Nephron progenitor cell (in vitro differentiated cells): ENCODE measurements around the gene NEB.

Source experiments
- DNase-seq: peaks from one replicate; pipeline ENCODE4 v3.0.0; 2021
- H3K27ac Mint-ChIP-seq: 2 replicates; pipeline ENCODE4 v1.8.0; 2021; ENCODE audit warnings: mild to moderate bottlenecking, moderate library complexity, mixed read lengths
- H3K27me3 Mint-ChIP-seq: 2 replicates; pipeline ENCODE4 v1.8.0; 2021; ENCODE audit warnings: mild to moderate bottlenecking, low read depth, mixed read lengths; ENCODE audit not compliant: poor library complexity
- H3K36me3 Mint-ChIP-seq: 2 replicates; pipeline ENCODE4 v1.8.0; 2021; ENCODE audit warnings: low read depth, mixed read lengths
- H3K4me1 Mint-ChIP-seq: 2 replicates; pipeline ENCODE4 v1.8.0; 2021; ENCODE audit warnings: mixed read lengths
- H3K4me3 Mint-ChIP-seq: 2 replicates; pipeline ENCODE4 v1.8.0; 2021; ENCODE audit warnings: mild to moderate bottlenecking, moderate library complexity, mixed read lengths
- H3K9me3 Mint-ChIP-seq: 2 replicates; pipeline ENCODE4 v1.8.0; 2021; ENCODE audit warnings: mild to moderate bottlenecking, moderate library complexity, mixed read lengths
- TF ChIP-seq, protein P1 (sequence below): fragments of 200-600 bp; sonication (generic); IDR thresholded peaks from 2 replicates; pipeline ENCODE4 v1.5.0; 2021; ENCODE audit warnings: antibody characterized with exemption

NEB gene

DNA sequence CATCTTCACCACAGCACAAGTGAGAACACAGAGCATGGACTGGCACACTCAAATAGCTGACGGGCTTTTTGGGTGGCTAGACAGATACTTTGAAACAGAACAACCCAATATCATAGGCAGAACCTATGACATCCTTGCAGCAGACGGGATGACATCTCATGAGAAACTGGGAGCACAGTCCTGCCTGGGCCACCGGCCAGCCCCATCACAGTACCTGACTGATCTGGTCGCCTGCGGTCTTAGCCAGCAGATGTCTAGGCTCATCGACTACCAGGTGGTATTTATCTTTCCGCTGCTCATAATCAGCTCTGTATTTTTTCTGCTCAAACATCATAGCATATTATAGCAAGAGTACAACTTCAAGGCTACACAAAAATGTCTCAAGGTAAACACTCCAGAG lies 200.3 kb downstream of the NEB start:
- TF ChIP-seq, protein P1, sequence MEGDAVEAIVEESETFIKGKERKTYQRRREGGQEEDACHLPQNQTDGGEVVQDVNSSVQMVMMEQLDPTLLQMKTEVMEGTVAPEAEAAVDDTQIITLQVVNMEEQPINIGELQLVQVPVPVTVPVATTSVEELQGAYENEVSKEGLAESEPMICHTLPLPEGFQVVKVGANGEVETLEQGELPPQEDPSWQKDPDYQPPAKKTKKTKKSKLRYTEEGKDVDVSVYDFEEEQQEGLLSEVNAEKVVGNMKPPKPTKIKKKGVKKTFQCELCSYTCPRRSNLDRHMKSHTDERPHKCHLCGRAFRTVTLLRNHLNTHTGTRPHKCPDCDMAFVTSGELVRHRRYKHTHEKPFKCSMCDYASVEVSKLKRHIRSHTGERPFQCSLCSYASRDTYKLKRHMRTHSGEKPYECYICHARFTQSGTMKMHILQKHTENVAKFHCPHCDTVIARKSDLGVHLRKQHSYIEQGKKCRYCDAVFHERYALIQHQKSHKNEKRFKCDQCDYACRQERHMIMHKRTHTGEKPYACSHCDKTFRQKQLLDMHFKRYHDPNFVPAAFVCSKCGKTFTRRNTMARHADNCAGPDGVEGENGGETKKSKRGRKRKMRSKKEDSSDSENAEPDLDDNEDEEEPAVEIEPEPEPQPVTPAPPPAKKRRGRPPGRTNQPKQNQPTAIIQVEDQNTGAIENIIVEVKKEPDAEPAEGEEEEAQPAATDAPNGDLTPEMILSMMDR = no peak
- no peak for DNase-seq
- Mint-ChIP-seq H3K27me3 (peaks cover 5% of the 10 kb centered on the region), H3K9me3 (no peaks in the 10 kb centered on the region), H3K36me3 (no peaks in the 10 kb centered on the region), H3K4me3 (no peak overlapping the region), H3K27ac (no peak overlapping the region), H3K4me1 (no peaks in the 10 kb centered on the region)

DNA sequence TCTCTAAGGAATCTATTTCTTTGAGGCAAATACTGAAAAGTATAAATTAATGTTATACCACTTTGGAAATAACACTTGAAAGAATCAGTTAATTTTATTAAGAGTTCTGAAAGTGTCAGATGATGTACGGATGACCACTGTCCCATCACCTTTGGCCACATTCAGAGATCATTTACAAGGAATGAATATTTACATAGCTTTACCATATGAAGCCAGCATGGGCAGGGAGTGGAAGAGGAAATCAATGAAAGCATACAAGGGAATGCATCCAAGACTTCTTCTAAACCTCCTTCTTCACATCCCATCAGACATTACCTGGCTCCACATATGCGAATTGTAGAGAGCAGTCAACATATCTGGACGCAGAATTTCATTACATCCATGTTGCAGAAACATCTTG lies 201.1 kb downstream of the NEB start:
- H3K27ac Mint-ChIP-seq = no peak overlapping the region
- no peaks in the 10 kb centered on the region for H3K36me3 Mint-ChIP-seq
- H3K4me3 Mint-ChIP-seq = no peak overlapping the region
- H3K4me1 Mint-ChIP-seq = no peaks in the 10 kb centered on the region
- peaks cover 5% of the 10 kb centered on the region for H3K27me3 Mint-ChIP-seq
- H3K9me3 Mint-ChIP-seq = no peaks in the 10 kb centered on the region
- DNase-seq = no peak
- TF ChIP-seq, protein P1 = no peak

DNA sequence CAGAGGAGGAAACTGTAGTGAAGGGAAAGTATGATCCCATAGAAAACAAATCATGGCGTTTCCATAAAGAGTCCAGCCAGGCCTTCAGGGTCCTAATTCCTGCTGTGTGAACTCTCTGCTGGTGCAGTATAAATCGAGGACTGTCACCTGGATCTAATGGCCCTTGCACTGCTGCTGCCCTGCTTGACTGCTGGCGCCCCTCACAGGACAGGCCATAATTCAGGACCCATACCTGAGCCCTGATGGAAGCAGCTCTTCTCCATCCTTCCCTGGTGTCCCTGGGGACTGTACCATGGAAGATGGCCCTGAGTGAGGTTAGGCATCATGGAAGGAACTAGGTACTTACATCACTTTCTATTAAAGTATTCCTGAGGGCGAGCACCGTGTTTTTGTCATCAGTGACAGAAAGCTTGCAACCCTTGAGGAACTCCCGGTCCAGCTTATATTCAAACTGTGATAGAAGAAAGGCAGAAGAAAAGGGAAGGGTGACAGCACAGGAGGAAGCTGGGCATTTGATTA lies 207.6 kb downstream of the NEB start:
- H3K27me3 Mint-ChIP-seq = peaks cover 5% of the 10 kb centered on the region
- H3K4me1 Mint-ChIP-seq = peaks cover 7% of the 10 kb centered on the region
- no peak overlapping the region for H3K27ac Mint-ChIP-seq
- no peaks in the 10 kb centered on the region for H3K36me3 Mint-ChIP-seq
- no peak for DNase-seq
- TF ChIP-seq, protein P1 = no peak
- H3K4me3 Mint-ChIP-seq = no peak overlapping the region
- no peaks in the 10 kb centered on the region for H3K9me3 Mint-ChIP-seq

DNA sequence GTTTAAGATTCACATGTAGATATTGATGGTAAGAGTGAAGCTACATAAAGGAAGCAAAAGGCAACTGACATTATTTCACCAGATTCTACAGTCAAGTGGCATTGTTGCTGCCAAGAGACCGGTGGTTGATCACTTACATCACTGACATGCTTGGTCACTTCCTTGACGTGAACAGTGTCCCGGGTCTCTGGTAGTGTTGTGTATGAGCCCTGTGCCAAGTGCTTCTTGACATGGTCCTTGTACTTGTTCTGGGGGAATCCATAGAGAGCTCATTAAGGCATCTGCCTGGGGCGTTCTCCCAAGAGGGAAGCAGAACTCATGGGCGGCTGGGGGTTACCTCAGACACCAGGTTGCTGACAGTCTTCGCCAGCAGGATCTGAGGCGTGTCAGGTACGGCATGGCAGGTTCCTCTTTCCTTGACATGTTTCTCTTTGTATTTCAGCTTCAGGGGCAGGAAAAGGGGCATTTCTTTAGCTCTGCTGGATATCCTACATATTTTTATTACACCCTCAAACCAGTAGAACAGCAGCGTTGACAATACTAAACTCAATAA lies 208.4 kb downstream of the NEB start:
- DNase-seq = no peak

DNA sequence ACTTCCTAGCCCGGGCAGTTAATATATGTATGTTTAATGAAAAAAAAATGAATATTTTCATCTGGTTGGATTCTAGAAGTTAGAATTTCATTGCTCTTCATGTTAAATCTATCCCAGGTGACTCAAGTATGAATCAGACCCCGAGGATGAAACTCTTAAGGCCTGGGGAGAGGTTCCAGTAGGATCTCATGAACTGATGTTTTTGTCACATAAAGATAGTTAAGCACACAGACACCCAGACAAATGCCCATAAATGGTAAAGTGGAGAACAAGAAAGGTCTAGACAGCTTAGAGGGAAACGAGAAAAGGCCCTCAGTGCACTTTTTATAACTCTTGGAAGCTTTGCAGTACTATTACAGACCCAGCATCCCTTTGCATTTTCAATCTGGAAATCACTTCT lies 210.4 kb downstream of the NEB start:
- no peaks in the 10 kb centered on the region for H3K36me3 Mint-ChIP-seq
- no peaks in the 10 kb centered on the region for H3K27me3 Mint-ChIP-seq
- H3K4me1 Mint-ChIP-seq = peaks cover 17% of the 10 kb centered on the region
- TF ChIP-seq, protein P1 = no peak
- no peak overlapping the region for H3K4me3 Mint-ChIP-seq
- H3K9me3 Mint-ChIP-seq = no peaks in the 10 kb centered on the region
- H3K27ac Mint-ChIP-seq = no peak overlapping the region
- DNase-seq = no peak

More for the DNA sequence above, 208.4 kb downstream of the NEB start:
- Mint-ChIP-seq H3K9me3 (no peaks in the 10 kb centered on the region), H3K4me1 (peaks cover 14% of the 10 kb centered on the region), H3K36me3 (no peaks in the 10 kb centered on the region), H3K4me3 (no peak overlapping the region), H3K27me3 (peaks cover 5% of the 10 kb centered on the region), H3K27ac (no peak overlapping the region)
- TF ChIP-seq, protein P1 = no peak

DNA sequence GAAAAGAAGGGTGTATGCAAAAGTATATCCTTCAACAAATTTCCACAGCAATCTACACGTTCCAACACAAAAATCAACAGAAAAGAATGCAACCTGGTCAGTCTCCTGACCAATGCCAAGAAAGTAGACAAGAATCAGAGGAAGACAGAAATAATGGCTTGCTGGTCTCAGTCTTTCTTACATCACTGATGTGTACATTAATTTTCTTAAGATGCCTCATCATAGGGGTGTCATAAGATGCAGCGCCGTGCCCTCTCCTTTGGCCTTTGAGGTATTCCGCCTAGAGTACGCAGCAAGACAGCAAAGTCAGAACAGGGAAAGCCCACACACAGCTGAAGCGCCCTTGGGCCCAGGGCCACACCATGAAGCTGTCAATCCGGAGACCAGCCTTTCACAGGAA lies 211.7 kb downstream of the NEB start:
- TF ChIP-seq, protein P1 = no peak
- Mint-ChIP-seq H3K27ac (no peak overlapping the region), H3K4me1 (peaks cover 19% of the 10 kb centered on the region), H3K4me3 (no peak overlapping the region), H3K9me3 (no peaks in the 10 kb centered on the region), H3K36me3 (no peaks in the 10 kb centered on the region), H3K27me3 (no peaks in the 10 kb centered on the region)
- no peak for DNase-seq
